MM.1S (cell line): Measurements from ENCODE around the gene RUSC1.

ENCODE experiments used
- CTCF ChIP-seq: fragments of 300-600 bp; sonication (generic); IDR thresholded peaks from 2 replicates; pipeline ENCODE4 v1.5.1; 2016; ENCODE audit warnings: antibody characterized with exemption, low read length, mixed read lengths
- EZH2 ChIP-seq: fragments of 300-600 bp; sonication (generic); optimal IDR thresholded peaks from 2 replicates; pipeline ENCODE3; 2017; ENCODE audit warnings: low read depth, mild to moderate bottlenecking, antibody characterized with exemption, low read length, mixed read lengths

DNA sequence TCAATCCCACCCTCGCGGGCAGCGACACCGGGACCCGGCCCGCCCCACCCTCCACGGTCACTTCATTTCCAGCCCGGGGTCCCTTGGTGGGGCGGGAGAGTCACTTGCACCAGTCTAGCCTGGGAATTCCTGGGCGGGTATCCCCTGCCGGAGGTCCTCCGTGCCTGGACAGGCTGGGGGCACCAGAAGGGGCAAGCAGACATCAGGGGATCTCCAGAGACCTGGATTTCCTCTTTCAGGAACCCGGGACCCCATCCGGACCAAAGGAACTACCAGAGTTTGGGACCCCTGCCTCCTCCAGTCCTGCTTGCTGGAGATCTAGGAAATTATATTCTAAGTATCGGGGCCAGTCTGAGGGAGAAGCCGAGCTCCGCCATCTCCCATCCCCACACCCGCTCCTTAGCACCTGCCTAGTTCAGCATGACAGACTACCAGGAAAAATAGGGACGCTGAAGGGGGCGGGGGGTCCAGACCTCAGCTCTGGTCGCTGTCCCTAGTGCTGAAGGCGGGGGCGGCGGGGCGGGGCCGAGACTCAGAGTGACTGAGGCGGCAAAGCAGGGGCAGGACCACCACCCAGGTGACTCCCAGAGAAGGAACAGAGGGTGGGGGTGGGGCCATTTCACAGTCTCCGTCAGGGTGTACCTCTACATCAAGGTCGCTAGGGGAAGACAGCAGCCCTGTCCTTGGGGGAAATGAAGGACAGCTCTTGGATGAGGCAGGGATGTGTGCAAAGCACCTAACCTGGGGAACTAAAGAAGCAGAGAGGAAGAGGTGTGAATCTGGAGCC is 42.6 kb upstream of the RUSC1 start:
- peak; percentile 71 for TF ChIP-seq CTCF
- no peak for TF ChIP-seq EZH2
